D721Med (cell line): ENCODE measurements around the gene MTFR1L.

Source experiments
- DNase-seq: peaks from one replicate; pipeline ENCODE4 v3.0.0; 2011; ENCODE audit warnings: low spot score; ENCODE audit not compliant: insufficient read length
- FAIRE-seq: peaks from 2 replicates; lab custom pipeline; 2011; peaks lifted over from hg19 to GRCh38; lab: Jason Lieb, UNC
- TF ChIP-seq, protein P1 (sequence below): IDR thresholded peaks from 2 replicates; pipeline ENCODE4 v1.5.1; 2012; ENCODE audit warnings: mild to moderate bottlenecking, control low read depth; ENCODE audit not compliant: insufficient read depth; ENCODE audit errors: missing control alignments

MTFR1L gene

DNA sequence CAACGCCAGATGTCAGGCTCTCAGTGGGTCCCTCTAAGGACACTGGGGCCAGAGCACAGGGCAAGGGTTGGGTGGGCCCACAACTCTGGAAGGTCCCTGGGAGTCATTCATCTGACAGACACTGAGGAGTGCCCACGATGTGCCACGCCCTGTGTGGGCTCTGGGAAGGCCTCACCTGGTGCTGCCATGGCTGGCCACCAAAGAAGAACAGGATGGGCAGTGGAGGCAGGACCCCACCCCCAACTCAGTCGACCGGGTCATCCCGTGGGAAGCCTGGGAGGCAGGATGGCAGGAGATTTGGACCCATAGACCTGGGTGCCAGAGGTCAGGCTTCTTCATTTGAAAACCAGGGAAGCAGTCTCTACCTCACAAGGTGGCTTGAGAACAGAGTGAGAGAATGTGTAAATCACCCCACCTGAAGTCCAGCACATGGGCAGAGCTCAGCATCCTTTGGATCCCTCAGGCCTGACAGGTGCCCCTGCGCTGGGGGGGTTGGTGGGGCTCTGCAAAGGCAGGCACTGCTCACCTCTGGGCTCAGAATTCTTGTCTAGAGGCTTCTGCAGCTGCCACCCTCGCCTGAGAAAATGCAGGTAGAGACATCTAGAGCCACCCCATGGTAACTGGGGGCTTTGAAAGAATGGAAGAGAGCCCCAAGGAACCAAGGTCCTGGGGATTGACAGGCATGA lies 20.9 kb upstream of the MTFR1L start:
- DNase-seq: no peak
- no peak for FAIRE-seq
- TF ChIP-seq, protein P1, sequence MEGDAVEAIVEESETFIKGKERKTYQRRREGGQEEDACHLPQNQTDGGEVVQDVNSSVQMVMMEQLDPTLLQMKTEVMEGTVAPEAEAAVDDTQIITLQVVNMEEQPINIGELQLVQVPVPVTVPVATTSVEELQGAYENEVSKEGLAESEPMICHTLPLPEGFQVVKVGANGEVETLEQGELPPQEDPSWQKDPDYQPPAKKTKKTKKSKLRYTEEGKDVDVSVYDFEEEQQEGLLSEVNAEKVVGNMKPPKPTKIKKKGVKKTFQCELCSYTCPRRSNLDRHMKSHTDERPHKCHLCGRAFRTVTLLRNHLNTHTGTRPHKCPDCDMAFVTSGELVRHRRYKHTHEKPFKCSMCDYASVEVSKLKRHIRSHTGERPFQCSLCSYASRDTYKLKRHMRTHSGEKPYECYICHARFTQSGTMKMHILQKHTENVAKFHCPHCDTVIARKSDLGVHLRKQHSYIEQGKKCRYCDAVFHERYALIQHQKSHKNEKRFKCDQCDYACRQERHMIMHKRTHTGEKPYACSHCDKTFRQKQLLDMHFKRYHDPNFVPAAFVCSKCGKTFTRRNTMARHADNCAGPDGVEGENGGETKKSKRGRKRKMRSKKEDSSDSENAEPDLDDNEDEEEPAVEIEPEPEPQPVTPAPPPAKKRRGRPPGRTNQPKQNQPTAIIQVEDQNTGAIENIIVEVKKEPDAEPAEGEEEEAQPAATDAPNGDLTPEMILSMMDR: no peak

DNA sequence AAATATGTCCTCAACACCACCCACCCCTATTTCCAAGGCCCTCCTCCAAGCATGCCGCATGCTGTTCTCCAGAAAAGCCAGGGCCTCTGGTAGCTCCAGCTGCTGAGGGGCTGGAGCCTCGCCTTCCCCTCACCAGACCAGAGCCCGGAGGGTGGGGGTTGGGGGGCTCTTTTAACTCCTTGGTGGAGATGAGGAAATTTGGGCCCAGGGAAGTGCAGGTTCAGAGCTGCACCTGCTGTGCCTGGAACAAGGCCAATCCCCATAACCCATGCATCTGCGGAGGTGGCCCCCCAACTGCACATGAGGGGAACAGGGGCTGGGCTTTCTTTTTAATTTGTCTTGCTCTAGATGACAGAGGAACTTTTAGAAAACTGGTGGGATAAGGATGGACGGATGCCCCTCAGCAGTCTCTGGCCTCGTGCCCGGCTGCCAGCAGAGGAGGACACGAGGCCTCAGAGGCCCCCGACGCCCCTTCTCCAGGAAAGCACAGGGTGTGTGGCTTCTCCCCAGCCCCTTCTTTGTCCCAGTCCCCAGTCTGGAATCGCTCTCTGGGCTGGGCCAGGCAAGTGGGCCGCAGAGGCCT lies 20.3 kb upstream of the MTFR1L start:
- FAIRE-seq (no peak), DNase-seq (no peak)
- TF ChIP-seq, protein P1: no peak

DNA sequence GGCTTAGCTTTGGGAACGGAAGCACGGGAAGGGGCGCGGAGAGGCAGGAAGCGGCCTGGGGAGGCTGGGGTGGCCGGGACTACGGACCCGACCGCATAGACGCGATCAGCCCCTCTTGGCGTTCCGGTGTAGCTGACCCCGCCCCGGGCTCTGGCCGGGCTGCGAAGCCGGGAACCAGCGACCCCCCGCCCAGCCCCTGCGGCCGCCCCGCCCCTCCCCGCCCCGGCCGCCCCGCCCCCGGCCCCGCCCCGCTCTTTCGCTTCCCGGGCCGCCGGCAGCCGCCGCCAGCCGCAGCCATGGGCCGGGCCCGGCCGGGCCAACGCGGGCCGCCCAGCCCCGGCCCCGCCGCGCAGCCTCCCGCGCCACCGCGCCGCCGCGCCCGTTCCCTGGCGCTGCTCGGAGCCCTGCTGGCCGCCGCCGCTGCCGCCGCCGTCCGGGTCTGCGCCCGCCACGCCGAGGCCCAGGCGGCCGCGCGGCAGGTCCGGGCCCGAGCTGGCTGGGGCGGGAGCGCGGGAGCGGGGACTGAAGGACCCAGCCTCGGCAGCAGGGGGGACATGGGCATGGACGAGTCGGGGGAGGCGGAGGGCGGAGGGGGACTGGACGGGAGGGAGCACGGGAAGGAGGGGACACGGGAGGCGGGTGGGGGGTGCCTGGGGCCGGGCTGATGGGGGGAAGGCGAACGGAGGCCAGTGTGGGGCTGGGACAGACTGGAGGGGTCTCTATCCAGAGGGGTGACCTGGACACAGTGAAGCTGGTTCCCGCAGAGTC lies 19.6 kb upstream of the MTFR1L start, which contains the start of gene SELENON:
SELENON (plus strand) TSS at position 259 of the 768 bp plus-strand sequence; CDS start at position 297, 38 bp downstream.
- TF ChIP-seq, protein P1: no peak
- FAIRE-seq (no peak), DNase-seq (peak; percentile 58)

DNA sequence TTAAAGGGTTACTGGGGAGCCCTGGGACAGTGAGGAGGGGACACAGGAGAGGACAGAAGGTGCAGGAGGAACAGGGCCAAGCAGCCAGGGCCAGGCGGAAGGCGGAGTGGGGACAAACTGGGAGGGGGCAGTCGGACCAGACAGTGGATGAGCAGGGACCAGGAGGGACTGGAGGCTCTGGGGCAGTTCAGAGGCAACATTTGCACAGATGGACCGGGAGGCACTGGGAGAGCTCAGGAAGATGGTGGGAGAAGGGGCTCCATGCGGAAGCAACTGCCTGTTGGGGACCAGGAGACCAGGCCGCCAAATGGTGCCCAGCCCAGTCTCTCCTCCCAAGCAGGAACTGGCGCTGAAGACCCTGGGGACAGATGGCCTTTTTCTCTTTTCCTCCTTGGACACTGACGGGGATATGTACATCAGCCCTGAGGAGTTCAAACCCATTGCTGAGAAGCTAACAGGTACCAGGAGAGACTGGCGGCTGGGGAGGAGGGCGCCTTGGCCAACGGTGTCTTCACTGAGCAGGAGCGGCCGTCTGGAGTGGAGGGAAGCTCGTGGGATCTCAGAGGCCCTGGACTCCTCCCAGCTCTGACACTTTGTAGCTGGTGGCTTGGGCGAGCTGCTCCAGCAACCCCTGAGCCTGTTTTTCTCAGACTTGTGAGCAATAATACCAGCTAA lies 18.9 kb upstream of the MTFR1L start:
- TF ChIP-seq, protein P1: no peak
- DNase-seq: no peak
- FAIRE-seq: no peak

DNA sequence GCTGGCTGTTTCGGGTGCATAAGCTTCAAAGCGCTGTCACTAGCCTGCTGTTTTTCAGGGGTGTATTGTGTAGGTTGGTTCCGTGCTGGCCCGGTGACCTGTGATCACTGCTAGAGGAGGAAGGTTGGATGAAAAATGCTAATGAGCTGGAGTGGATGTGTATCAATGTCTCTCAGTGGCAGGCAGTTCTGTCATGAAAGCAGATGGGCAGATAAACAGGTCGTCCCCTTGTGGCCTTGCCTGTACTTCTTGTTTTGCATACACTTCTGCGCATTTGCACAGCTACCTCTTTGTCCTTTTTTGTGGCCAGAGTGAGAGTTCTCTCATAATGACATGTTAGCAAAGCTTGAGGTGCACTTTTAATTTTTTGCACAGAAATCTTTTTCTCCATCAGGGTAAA lies 16.8 kb upstream of the MTFR1L start:
- TF ChIP-seq, protein P1: no peak
- FAIRE-seq (no peak), DNase-seq (no peak)

DNA sequence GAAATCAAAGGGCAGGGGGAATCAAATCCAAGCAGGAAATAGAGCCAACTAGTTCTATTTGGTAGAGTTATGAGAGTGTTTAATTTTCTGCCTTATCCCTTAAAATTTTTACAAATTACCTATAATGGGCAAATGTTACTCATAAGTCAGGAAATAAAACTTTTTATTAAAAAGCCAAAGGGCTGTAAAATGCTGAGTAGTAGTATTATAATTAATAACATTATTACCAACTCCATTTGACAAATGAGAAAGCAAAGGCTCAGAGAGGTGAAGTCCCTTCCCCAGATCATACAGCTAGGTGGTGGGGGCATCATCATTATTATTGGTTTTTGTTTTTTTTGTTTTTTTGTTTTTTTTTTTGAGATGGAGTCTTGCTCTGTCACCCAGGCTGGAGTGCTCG lies 16.4 kb upstream of the MTFR1L start:
- no peak for DNase-seq
- TF ChIP-seq, protein P1: no peak
- no peak for FAIRE-seq
